T-helper 1 cell treated with Interleukin-12 subunit alpha and Interleukin-12 subunit beta and Interleukin-4 antibody, amounts not matched to agents 30 μg/mL and 1 μg/mL, for 36 hours (primary cell): ENCODE data around the gene METAP1D.
"Not testable (repeated sequence)": the region's sequence is repeated elsewhere in the genome, so short reads cannot be mapped to it uniquely, and the experiment has no call there.

Source experiments
- H3K27ac Mint-ChIP-seq: one replicate; pipeline ENCODE4 v1.8.0; 2021; ENCODE audit warnings: mild to moderate bottlenecking, mixed read lengths
- H3K27me3 Mint-ChIP-seq: one replicate; pipeline ENCODE4 v1.8.0; 2021; ENCODE audit warnings: low read depth, mixed read lengths
- H3K36me3 Mint-ChIP-seq: one replicate; pipeline ENCODE4 v1.8.0; 2021; ENCODE audit warnings: low read depth, mixed read lengths
- H3K4me1 Mint-ChIP-seq: one replicate; pipeline ENCODE4 v1.8.0; 2021; ENCODE audit warnings: low read depth, mixed read lengths
- H3K4me3 Mint-ChIP-seq: one replicate; pipeline ENCODE4 v1.8.0; 2021; ENCODE audit warnings: mild to moderate bottlenecking, moderate library complexity, mixed read lengths
- H3K9me3 Mint-ChIP-seq: one replicate; pipeline ENCODE4 v1.8.0; 2021; ENCODE audit warnings: mixed read lengths

Gene METAP1D

GRCh38 chr2:172048508-172049503, 49.1 kb downstream of the METAP1D start:
- Mint-ChIP-seq H3K27me3 (peaks cover 3% of the 10 kb centered on the region), H3K36me3 (no peaks in the 10 kb centered on the region), H3K27ac (no peak overlapping the region), H3K9me3 (no peaks in the 10 kb centered on the region), H3K4me3 (no peak overlapping the region), H3K4me1 (peaks cover 4% of the 10 kb centered on the region)

GRCh38 chr2:172049567-172050120, 49.9 kb downstream of the METAP1D start:
- Mint-ChIP-seq H3K27me3 (peaks cover 3% of the 10 kb centered on the region), H3K27ac (no peak overlapping the region), H3K36me3 (no peaks in the 10 kb centered on the region), H3K4me3 (no peak overlapping the region), H3K4me1 (peaks cover 4% of the 10 kb centered on the region), H3K9me3 (no peaks in the 10 kb centered on the region)

GRCh38 chr2:172050479-172051125, 50.8 kb downstream of the METAP1D start:
- H3K36me3 Mint-ChIP-seq: no peaks in the 10 kb centered on the region
- no peaks in the 10 kb centered on the region for H3K9me3 Mint-ChIP-seq
- H3K27me3 Mint-ChIP-seq: peaks cover 7% of the 10 kb centered on the region
- H3K4me1 Mint-ChIP-seq: peaks cover 4% of the 10 kb centered on the region
- H3K27ac Mint-ChIP-seq: no peak overlapping the region
- no peak overlapping the region for H3K4me3 Mint-ChIP-seq

GRCh38 chr2:172052000-172052983, 52.5 kb downstream of the METAP1D start:
- H3K4me1 Mint-ChIP-seq: no peaks in the 10 kb centered on the region
- no peak overlapping the region for H3K27ac Mint-ChIP-seq
- H3K4me3 Mint-ChIP-seq: no peak overlapping the region

GRCh38 chr2:172053486-172053885, 53.7 kb downstream of the METAP1D start:
- Mint-ChIP-seq H3K4me3 (no peak overlapping the region), H3K27ac (no peak overlapping the region), H3K27me3 (peaks cover 12% of the 10 kb centered on the region), H3K36me3 (no peaks in the 10 kb centered on the region), H3K4me1 (no peaks in the 10 kb centered on the region), H3K9me3 (no peaks in the 10 kb centered on the region)

More at GRCh38 chr2:172052000-172052983, 52.5 kb downstream of the METAP1D start:
- no peaks in the 10 kb centered on the region for H3K36me3 Mint-ChIP-seq
- peaks cover 7% of the 10 kb centered on the region for H3K27me3 Mint-ChIP-seq
- no peaks in the 10 kb centered on the region for H3K9me3 Mint-ChIP-seq

- H3K4me3 Mint-ChIP-seq: no peak overlapping the region
- H3K9me3 Mint-ChIP-seq: no peaks in the 10 kb centered on the region
- no peaks in the 10 kb centered on the region for H3K36me3 Mint-ChIP-seq
- no peaks in the 10 kb centered on the region for H3K4me1 Mint-ChIP-seq
- H3K27ac Mint-ChIP-seq: no peak overlapping the region
- H3K27me3 Mint-ChIP-seq: peaks cover 8% of the 10 kb centered on the region
Observed at GRCh38 chr2:172056293-172056692, 56.5 kb downstream of the METAP1D start.

- H3K27ac Mint-ChIP-seq: no peak overlapping the region
Observed at GRCh38 chr2:172058660-172059059, 58.9 kb downstream of the METAP1D start.

GRCh38 chr2:172060118-172060517, 60.4 kb downstream of the METAP1D start:
- not testable (repeated sequence) for H3K36me3 Mint-ChIP-seq, H3K27ac Mint-ChIP-seq, H3K9me3 Mint-ChIP-seq, H3K4me1 Mint-ChIP-seq, H3K4me3 Mint-ChIP-seq, H3K27me3 Mint-ChIP-seq

More at GRCh38 chr2:172058660-172059059, 58.9 kb downstream of the METAP1D start:
- Mint-ChIP-seq H3K27me3 (peaks cover 12% of the 10 kb centered on the region), H3K4me3 (no peak overlapping the region), H3K36me3 (no peaks in the 10 kb centered on the region), H3K4me1 (no peaks in the 10 kb centered on the region), H3K9me3 (no peaks in the 10 kb centered on the region)

- Mint-ChIP-seq H3K4me3 (no peak overlapping the region), H3K9me3 (no peaks in the 10 kb centered on the region), H3K27ac (no peak overlapping the region), H3K36me3 (no peaks in the 10 kb centered on the region), H3K27me3 (peaks cover 7% of the 10 kb centered on the region), H3K4me1 (peaks cover 3% of the 10 kb centered on the region)
Observed at GRCh38 chr2:172062402-172063004, 62.8 kb downstream of the METAP1D start.

- Mint-ChIP-seq H3K27ac (no peak overlapping the region), H3K9me3 (no peaks in the 10 kb centered on the region), H3K36me3 (no peaks in the 10 kb centered on the region), H3K4me1 (peaks cover 5% of the 10 kb centered on the region), H3K27me3 (peaks cover 4% of the 10 kb centered on the region), H3K4me3 (no peak overlapping the region)
Observed at GRCh38 chr2:172063446-172063845, 63.7 kb downstream of the METAP1D start.

- peaks cover 14% of the 10 kb centered on the region for H3K27me3 Mint-ChIP-seq
- no peak overlapping the region for H3K4me3 Mint-ChIP-seq
- no peaks in the 10 kb centered on the region for H3K36me3 Mint-ChIP-seq
- H3K27ac Mint-ChIP-seq: no peak overlapping the region
- no peaks in the 10 kb centered on the region for H3K9me3 Mint-ChIP-seq
- H3K4me1 Mint-ChIP-seq: peaks cover 5% of the 10 kb centered on the region
Observed at GRCh38 chr2:172065111-172065510, 65.4 kb downstream of the METAP1D start.

- no peaks in the 10 kb centered on the region for H3K36me3 Mint-ChIP-seq
- no peak overlapping the region for H3K4me3 Mint-ChIP-seq
- peaks cover 25% of the 10 kb centered on the region for H3K27me3 Mint-ChIP-seq
- peaks cover 5% of the 10 kb centered on the region for H3K4me1 Mint-ChIP-seq
- H3K9me3 Mint-ChIP-seq: no peaks in the 10 kb centered on the region
- H3K27ac Mint-ChIP-seq: no peak overlapping the region
Observed at GRCh38 chr2:172066394-172066886, 66.7 kb downstream of the METAP1D start.

- not testable (repeated sequence) for H3K9me3 Mint-ChIP-seq, H3K4me1 Mint-ChIP-seq, H3K4me3 Mint-ChIP-seq, H3K36me3 Mint-ChIP-seq, H3K27ac Mint-ChIP-seq
- H3K27me3 Mint-ChIP-seq: peaks cover 40% of the 10 kb centered on the region
Observed at GRCh38 chr2:172067905-172068304, 68.2 kb downstream of the METAP1D start.
